Ascending aorta (tissue), 2 donors: ENCODE data around the gene RNF187. TPM values are rescaled to one million over a fixed set of nuclear protein-coding genes. Genes with fewer than 3 reads are reported as not detected.

ENCODE experiments used
- DNase-seq, 2 donors: peaks; one replicate each; pipeline ENCODE4 v3.0.0-alpha.2; 2019; ENCODE audit warnings: low spot score in 2 of 2
- H3K27ac ChIP-seq, 2 donors: fragments of 200-600 bp; sonication (generic); one replicate each; pipeline ENCODE4 v1.5.1; 2016 to 2017; ENCODE audit warnings: mild to moderate bottlenecking in 1 of 2
- H3K27me3 ChIP-seq: fragments of 200-600 bp; sonication (generic); one replicate; pipeline ENCODE4 v1.5.1; 2017
- H3K36me3 ChIP-seq, 2 donors: fragments of 200-600 bp; sonication (generic); one replicate each; pipeline ENCODE4 v1.5.1; 2016
- H3K4me1 ChIP-seq, 2 donors: fragments of 200-600 bp; sonication (generic); one replicate each; pipeline ENCODE4 v1.5.1; 2016 to 2017; ENCODE audit warnings: mild to moderate bottlenecking in 1 of 2
- H3K4me3 ChIP-seq, 2 donors: fragments of 200-600 bp; sonication (generic); one replicate each; pipeline ENCODE4 v1.5.1; 2016 to 2017; ENCODE audit warnings: mild to moderate bottlenecking in 1 of 2
- H3K9me3 ChIP-seq, 2 donors: fragments of 200-600 bp; sonication (generic); one replicate each; pipeline ENCODE4 v1.5.1; 2016
- CTCF ChIP-seq, 3 experiments: fragments of 200-600 bp in 2 of 3; fragments of 450-650 bp in 1 of 3; sonication (generic) in 2 of 3; IDR thresholded peaks; one replicate each; pipeline ENCODE4 v1.5.1; 2016 to 2019; ENCODE audit warnings: antibody characterized with exemption in 3 of 3, mild to moderate bottlenecking in 1 of 3, moderate library complexity in 1 of 3
- intact Hi-C: fragments of 100-400 bp; cut with DNase I; formaldehyde crosslinking; loops from one replicate; pipeline ENCODE4 v1.15.1; 2023
- total RNA-seq: library from RNA; depleted of rRNA; stranded (reverse); fragments of >200 nt; gene quantifications from one replicate; pipeline ENCODE4 v1.1.0, GENCODE V29; 2016

The RNF187 gene
- total RNA-seq, 1 donor from 2014 or later = 24.3 TPM

GRCh38 chr1:228542376-228542775 lies 55.2 kb downstream of the RNF187 start:
- TF ChIP-seq CTCF (IDR thresholded peaks at IDR 0.05) = no peak
- Histone ChIP-seq H3K4me3 (no peak overlapping the region), H3K4me1 (no peaks in the 10 kb centered on the region), H3K27me3 (no peaks in the 10 kb centered on the region), H3K36me3 (no peaks in the 10 kb centered on the region), H3K27ac (no peak overlapping the region), H3K9me3 (no peaks in the 10 kb centered on the region)
- DNase-seq = peak in 1 of 2 donors; percentile 21
- intact Hi-C loops = no loop called here

- Histone ChIP-seq H3K27me3 (no peaks in the 10 kb centered on the region), H3K4me1 (no peaks in the 10 kb centered on the region)
These were observed 55.8 kb downstream of the RNF187 start for GRCh38 chr1:228542981-228543380.

GRCh38 chr1:228543396-228543795 lies 56.2 kb downstream of the RNF187 start:
- no peak overlapping the region for H3K27ac ChIP-seq
- DNase-seq = peak in 1 of 2 donors; percentile 38
- H3K4me3 ChIP-seq = no peak overlapping the region
- no peaks in the 10 kb centered on the region for H3K36me3 ChIP-seq
- TF ChIP-seq CTCF (IDR thresholded peaks at IDR 0.05) = no peak
- H3K9me3 ChIP-seq = no peaks in the 10 kb centered on the region
- intact Hi-C loops = no loop called here
- H3K27me3 ChIP-seq = no peaks in the 10 kb centered on the region
- no peaks in the 10 kb centered on the region for H3K4me1 ChIP-seq

More at GRCh38 chr1:228542981-228543380, 55.8 kb downstream of the RNF187 start:
- intact Hi-C loops = no loop called here
- Histone ChIP-seq H3K36me3 (no peaks in the 10 kb centered on the region), H3K27ac (no peak overlapping the region), H3K9me3 (no peaks in the 10 kb centered on the region), H3K4me3 (no peak overlapping the region)
- TF ChIP-seq CTCF (IDR thresholded peaks at IDR 0.05) = no peak
- DNase-seq = peak in 1 of 2 donors; percentile 37

- H3K27me3 ChIP-seq = no peaks in the 10 kb centered on the region
- peak in 1 of 2 donors; percentile 41 for DNase-seq
- no peak overlapping the region for H3K4me3 ChIP-seq
- no peak overlapping the region for H3K27ac ChIP-seq
- no peaks in the 10 kb centered on the region for H3K36me3 ChIP-seq
- intact Hi-C loops = no loop called here
- H3K9me3 ChIP-seq = no peaks in the 10 kb centered on the region
- no peak for TF ChIP-seq CTCF (IDR thresholded peaks at IDR 0.05)
- H3K4me1 ChIP-seq = no peaks in the 10 kb centered on the region
These were observed 57.1 kb downstream of the RNF187 start for GRCh38 chr1:228544021-228544850.

- no peaks in the 10 kb centered on the region for H3K4me1 ChIP-seq
- no peaks in the 10 kb centered on the region for H3K9me3 ChIP-seq
- TF ChIP-seq CTCF (IDR thresholded peaks at IDR 0.05) = no peak
- H3K27ac ChIP-seq = no peak overlapping the region
- intact Hi-C loops = no loop called here
- no peaks in the 10 kb centered on the region for H3K36me3 ChIP-seq
- H3K27me3 ChIP-seq = no peaks in the 10 kb centered on the region
- peak in 1 of 2 donors; percentile 25 for DNase-seq
- H3K4me3 ChIP-seq = no peak overlapping the region
These were observed 57.9 kb downstream of the RNF187 start for GRCh38 chr1:228544921-228545591.

Other genes starting within 250 kb of the RNF187 start
- gene TRIM11, start 80.5 kb upstream of the RNF187 start, total RNA-seq = 73.3 TPM
- not detected for gene TRIM17, start 70.5 kb upstream of the RNF187 start, total RNA-seq
- gene RHOU, start 248.1 kb downstream of the RNF187 start, total RNA-seq = 27.7 TPM